ENCODE measurements around the gene TMEM37.

TMEM37 gene

DNA sequence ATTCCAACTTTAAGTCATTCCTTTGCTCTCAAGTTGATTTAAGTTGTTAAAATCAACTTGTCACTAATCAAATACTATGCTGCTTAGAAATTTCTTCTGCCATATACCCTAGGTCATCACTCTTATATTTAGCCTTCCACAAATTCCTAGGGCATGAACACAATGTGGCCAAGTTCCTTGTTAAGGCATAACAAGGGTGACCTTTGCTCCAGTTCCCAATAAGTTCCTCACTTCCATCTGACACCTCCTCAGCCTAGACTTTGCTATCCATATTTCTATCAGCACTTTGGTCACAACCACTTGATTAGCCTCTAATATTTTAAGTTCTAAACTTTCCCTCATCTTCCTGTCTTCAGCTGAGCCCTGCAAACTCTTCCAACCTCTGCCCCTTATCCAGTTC is 9.9 kb upstream of the TMEM37 start:
- Histone ChIP-seq H3K27me3 (ENCODE audit: control insufficient read depth, insufficient read depth, low read length) (no peaks in the 10 kb centered on the region), H3K36me3 (ENCODE audit: control insufficient read depth, insufficient read depth, low read length) (no peaks in the 10 kb centered on the region), H3K4me3 (ENCODE audit: low read depth, low read length) (no peak overlapping the region), H3K4me1 (ENCODE audit: control insufficient read depth, insufficient read depth, low read length) (no peaks in the 10 kb centered on the region), H3K9ac (ENCODE audit: low read depth, low read length) (no peak overlapping the region), H3K9me3 (ENCODE audit: control insufficient read depth, insufficient read depth, low read length) (peaks cover 13% of the 10 kb centered on the region)

DNA sequence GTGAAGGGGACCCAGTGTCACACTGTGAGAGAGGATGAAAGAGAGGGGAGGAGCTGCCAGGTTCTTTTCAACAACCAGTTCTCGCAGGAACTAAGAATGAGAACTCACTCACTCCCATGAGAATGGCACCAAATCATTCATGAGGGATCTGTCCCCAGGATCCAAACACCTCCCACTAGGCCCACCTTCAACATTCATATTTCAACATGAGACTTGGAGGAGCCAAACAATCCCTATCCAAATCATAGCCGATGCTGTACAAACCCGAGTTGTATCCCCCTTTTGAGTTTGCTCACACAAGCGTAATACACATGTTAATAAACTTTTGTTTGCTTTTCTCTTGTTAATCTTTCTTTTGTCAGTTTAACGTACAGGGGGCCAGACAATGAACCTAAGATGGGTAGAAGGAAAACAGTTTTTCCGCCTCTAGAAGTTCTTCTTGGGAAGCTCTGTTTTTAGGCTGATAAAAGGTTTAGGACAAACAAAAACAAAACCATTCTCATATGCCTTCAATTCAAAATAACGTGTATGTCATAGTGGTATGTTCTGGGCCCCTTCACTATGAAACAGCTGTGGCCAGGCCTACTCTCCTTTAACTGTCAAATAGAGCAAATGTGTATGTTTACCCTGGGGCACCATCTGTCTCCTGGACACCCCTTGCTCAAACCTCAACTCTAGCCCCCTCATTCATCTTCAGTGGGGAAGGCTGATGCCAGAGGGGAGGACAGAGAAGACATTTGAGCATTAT is 9.1 kb upstream of the TMEM37 start:
- H3K9ac ChIP-seq (ENCODE audit: low read depth, low read length) = no peak overlapping the region
- no peaks in the 10 kb centered on the region for H3K36me3 ChIP-seq (ENCODE audit: control insufficient read depth, insufficient read depth, low read length)
- H3K4me1 ChIP-seq (ENCODE audit: control insufficient read depth, insufficient read depth, low read length) = no peaks in the 10 kb centered on the region
- H3K4me3 ChIP-seq (ENCODE audit: low read depth, low read length) = no peak overlapping the region
- H3K9me3 ChIP-seq (ENCODE audit: control insufficient read depth, insufficient read depth, low read length) = peaks cover 13% of the 10 kb centered on the region
- H3K27me3 ChIP-seq (ENCODE audit: control insufficient read depth, insufficient read depth, low read length) = peaks cover 3% of the 10 kb centered on the region

DNA sequence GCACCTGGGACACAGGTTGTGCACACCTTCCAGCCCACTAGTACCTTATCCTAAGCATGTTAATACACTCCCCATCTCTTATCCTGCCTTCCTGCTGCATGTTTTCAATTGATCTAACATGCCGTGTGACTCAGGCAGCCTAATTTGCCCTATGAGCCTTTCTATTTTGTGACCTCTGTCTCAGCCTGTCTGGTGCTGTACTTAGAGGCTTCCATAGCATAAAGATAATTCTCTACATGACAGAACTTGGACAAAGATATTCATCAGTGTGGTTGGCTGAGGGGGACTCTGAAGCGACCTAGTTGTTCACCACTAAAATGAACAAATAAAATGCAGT is 8.6 kb upstream of the TMEM37 start:
- Histone ChIP-seq H3K9ac (ENCODE audit: low read depth, low read length) (no peak overlapping the region), H3K9me3 (ENCODE audit: control insufficient read depth, insufficient read depth, low read length) (peaks cover 13% of the 10 kb centered on the region), H3K27me3 (ENCODE audit: control insufficient read depth, insufficient read depth, low read length) (peaks cover 3% of the 10 kb centered on the region), H3K36me3 (ENCODE audit: control insufficient read depth, insufficient read depth, low read length) (no peaks in the 10 kb centered on the region), H3K4me1 (ENCODE audit: control insufficient read depth, insufficient read depth, low read length) (peaks cover 3% of the 10 kb centered on the region), H3K4me3 (ENCODE audit: low read depth, low read length) (no peak overlapping the region)

DNA sequence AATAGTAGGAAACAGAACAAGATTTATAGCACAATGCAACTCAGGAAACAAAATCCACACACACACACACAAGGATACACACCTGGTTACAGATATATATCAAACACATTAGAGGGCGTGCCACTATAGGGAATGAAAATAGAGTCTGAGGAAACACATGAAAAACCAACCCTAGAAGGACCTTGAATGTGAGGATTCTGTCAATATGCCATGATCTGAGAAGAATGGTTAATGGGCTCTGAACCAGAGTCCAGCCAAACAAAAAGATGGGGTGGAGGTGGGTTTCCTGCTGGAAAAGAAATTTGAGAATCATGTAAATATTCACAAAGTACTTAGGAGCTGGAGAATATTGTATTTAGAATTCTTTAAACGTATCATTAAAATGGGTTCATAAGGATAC is 7.8 kb upstream of the TMEM37 start:
- no peak overlapping the region for H3K4me3 ChIP-seq (ENCODE audit: low read depth, low read length)
- H3K36me3 ChIP-seq (ENCODE audit: control insufficient read depth, insufficient read depth, low read length) = no peaks in the 10 kb centered on the region
- H3K4me1 ChIP-seq (ENCODE audit: control insufficient read depth, insufficient read depth, low read length) = peaks cover 3% of the 10 kb centered on the region
- no peak overlapping the region for H3K9ac ChIP-seq (ENCODE audit: low read depth, low read length)
- peaks cover 13% of the 10 kb centered on the region for H3K9me3 ChIP-seq (ENCODE audit: control insufficient read depth, insufficient read depth, low read length)
- H3K27me3 ChIP-seq (ENCODE audit: control insufficient read depth, insufficient read depth, low read length) = peaks cover 3% of the 10 kb centered on the region

DNA sequence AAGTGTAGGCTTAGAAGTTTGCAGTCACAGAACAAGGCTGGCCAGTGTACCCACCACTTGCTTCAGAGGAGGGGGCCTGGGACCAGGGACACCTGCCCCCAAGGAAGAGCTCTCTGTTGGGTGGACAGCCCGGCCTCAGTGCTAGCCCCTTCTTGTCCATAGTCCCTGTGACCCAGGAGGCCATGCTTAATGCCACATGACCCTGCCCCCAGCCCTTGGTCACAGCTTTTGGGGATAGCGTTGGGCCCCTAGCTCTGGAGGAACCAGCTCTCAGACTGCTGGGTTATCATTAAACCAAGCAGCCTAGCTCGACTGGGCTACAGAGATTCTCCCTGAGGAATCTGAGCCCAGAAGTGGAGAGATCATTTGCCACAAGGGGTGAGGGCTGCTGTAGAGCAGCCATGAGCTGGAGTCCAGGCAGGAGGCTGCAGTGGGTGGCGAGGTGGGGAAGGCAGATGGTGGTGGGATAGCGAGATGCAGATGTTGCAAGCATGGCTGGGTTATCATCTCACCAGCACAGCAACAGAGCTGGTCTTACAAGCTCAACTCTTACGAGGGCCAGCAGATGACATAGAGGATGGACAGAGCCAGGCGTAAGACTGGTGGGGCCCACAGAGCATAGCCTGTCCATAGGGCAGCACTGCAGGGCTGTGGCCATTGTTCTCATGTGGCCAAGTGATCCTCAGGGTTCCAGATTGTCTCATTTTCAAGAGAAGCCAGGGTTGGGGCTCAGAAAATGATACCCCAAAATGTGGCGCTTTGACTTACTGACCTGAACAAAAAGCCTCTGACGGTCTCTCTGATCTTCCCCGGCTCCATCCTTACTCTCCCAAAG is 7.2 kb upstream of the TMEM37 start:
- H3K36me3 ChIP-seq (ENCODE audit: control insufficient read depth, insufficient read depth, low read length) = no peaks in the 10 kb centered on the region
- H3K27me3 ChIP-seq (ENCODE audit: control insufficient read depth, insufficient read depth, low read length) = peaks cover 4% of the 10 kb centered on the region
- peaks cover 13% of the 10 kb centered on the region for H3K9me3 ChIP-seq (ENCODE audit: control insufficient read depth, insufficient read depth, low read length)
- peaks cover 3% of the 10 kb centered on the region for H3K4me1 ChIP-seq (ENCODE audit: control insufficient read depth, insufficient read depth, low read length)
- H3K9ac ChIP-seq (ENCODE audit: low read depth, low read length) = no peak overlapping the region
- no peak overlapping the region for H3K4me3 ChIP-seq (ENCODE audit: low read depth, low read length)

DNA sequence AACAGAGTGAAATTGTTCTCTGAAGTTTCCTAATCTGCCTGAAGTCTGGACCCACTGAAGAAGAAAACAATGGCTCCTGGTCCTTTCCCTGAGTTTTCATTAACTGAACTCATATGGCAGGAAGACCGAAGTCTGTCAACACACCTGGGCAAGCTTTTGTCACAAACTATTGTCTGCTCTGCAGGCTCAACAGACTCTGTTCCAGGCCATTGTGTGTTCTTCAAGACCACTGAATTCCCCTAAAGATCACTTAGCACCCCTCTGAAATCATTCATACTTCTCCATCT is 6.6 kb upstream of the TMEM37 start:
- Histone ChIP-seq H3K36me3 (ENCODE audit: control insufficient read depth, insufficient read depth, low read length) (no peaks in the 10 kb centered on the region), H3K9ac (ENCODE audit: low read depth, low read length) (no peak overlapping the region), H3K27me3 (ENCODE audit: control insufficient read depth, insufficient read depth, low read length) (peaks cover 8% of the 10 kb centered on the region), H3K4me3 (ENCODE audit: low read depth, low read length) (no peak overlapping the region), H3K9me3 (ENCODE audit: control insufficient read depth, insufficient read depth, low read length) (peaks cover 13% of the 10 kb centered on the region), H3K4me1 (ENCODE audit: control insufficient read depth, insufficient read depth, low read length) (peaks cover 3% of the 10 kb centered on the region)

DNA sequence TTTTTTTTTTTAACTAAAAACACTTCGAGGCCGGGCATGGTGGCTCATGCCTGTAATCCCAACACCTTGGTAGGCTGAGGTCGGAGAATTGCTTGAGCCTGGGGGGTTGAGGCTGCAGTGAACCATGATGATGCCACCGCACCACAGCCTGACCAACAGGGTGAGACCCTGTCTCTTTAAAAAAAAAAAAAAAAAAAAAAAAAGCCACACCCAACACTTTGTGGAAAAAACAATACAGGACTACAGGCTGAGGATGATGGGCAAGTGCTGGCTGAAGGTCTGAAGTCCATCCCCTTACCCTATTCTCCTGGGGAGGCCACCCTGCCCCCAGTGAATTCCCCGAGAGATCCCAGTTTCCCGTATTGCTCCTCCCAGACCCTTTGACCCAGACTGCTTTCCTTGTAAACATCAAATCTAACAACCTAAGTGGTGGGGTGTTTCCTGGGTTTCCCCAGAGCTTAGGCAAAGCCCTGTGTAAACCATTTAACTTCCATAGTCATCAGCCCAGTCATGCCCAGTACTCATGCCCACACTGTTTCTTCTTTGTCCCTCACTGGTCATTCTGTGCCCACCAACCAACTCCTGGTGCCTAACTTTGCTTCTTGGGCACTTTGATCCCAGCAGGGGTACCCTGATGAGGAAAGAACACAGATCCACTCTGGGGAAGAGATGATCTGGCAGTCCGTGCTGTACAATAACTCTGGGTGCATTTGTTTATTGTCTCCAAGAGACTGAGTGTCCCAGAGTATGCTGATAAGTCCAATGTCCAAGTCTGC is 5.8 kb upstream of the TMEM37 start:
- Histone ChIP-seq H3K9me3 (ENCODE audit: control insufficient read depth, insufficient read depth, low read length) (peaks cover 10% of the 10 kb centered on the region), H3K36me3 (ENCODE audit: control insufficient read depth, insufficient read depth, low read length) (no peaks in the 10 kb centered on the region), H3K9ac (ENCODE audit: low read depth, low read length) (no peak overlapping the region), H3K27me3 (ENCODE audit: control insufficient read depth, insufficient read depth, low read length) (peaks cover 8% of the 10 kb centered on the region), H3K4me3 (ENCODE audit: low read depth, low read length) (no peak overlapping the region), H3K4me1 (ENCODE audit: control insufficient read depth, insufficient read depth, low read length) (peaks cover 8% of the 10 kb centered on the region)

DNA sequence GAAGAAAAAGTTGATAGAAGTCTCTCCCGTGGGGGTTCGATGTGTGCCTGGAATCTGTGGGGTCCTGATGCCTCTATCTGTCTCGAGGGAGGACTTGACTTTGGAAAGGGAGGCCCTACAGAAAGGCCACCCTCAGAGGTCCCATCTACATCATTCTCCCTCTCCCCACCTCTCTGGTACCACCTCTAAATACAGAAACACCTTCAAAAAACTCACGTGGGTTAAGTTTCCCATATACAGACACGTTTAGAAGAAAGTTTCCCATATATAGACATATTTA is 5.3 kb upstream of the TMEM37 start:
- Histone ChIP-seq H3K27me3 (ENCODE audit: control insufficient read depth, insufficient read depth, low read length) (peaks cover 8% of the 10 kb centered on the region), H3K36me3 (ENCODE audit: control insufficient read depth, insufficient read depth, low read length) (no peaks in the 10 kb centered on the region), H3K4me1 (ENCODE audit: control insufficient read depth, insufficient read depth, low read length) (peaks cover 8% of the 10 kb centered on the region), H3K9ac (ENCODE audit: low read depth, low read length) (no peak overlapping the region), H3K9me3 (ENCODE audit: control insufficient read depth, insufficient read depth, low read length) (peaks cover 5% of the 10 kb centered on the region), H3K4me3 (ENCODE audit: low read depth, low read length) (no peak overlapping the region)

DNA sequence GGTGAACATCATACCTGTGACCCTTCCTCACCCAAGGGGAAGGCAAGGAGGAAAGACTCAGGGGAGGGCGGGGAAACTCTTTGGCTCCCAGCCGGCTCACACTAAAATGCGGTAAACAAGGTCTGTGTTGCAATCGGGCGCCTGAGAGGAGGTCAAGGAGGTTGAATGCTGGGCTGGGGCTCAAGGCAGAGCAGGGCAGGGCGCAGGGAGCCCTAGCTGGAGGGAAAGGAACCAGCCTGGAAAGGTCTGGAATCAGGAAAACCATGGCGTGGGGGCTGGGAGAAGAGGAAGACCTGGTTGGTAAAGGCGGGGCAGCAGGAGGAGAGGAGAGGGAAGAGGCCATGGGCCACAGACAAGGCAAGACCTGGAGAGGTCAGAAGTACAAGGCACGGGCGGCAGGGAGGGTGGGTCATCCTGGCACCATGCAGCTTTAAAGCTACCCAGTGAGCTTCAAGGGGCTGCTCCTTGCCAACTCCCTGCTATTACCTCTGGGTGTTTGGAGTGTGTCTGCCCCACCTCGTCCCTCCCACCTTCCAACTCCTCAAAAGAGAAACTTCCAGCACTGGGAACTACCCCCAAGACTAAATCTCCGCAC is 4.8 kb upstream of the TMEM37 start:
- Histone ChIP-seq H3K4me3 (ENCODE audit: low read depth, low read length) (no peak overlapping the region), H3K36me3 (ENCODE audit: control insufficient read depth, insufficient read depth, low read length) (no peaks in the 10 kb centered on the region), H3K27me3 (ENCODE audit: control insufficient read depth, insufficient read depth, low read length) (peaks cover 8% of the 10 kb centered on the region), H3K4me1 (ENCODE audit: control insufficient read depth, insufficient read depth, low read length) (peaks cover 8% of the 10 kb centered on the region), H3K9ac (ENCODE audit: low read depth, low read length) (no peak overlapping the region), H3K9me3 (ENCODE audit: control insufficient read depth, insufficient read depth, low read length) (no peaks in the 10 kb centered on the region)

DNA sequence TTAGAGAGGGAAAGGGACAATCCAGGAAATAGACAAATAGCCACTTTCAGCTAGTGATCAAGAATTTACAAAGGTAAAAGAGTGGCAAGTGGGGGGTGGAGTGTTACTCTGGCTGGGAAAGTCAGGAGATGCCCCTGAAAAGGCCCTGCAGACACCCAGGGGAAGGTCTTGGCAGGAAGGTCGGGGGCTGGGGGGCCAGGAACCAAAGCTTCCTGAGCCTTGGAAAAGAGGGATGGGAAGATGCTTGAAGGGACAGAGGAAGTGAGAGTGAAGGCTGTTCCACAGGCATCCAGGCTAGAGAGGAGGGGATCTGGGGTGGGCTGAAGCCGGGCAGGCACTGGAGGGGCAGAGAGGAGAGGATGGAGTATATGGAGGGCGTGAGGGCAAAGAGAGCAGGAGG is 3.9 kb upstream of the TMEM37 start:
- Histone ChIP-seq H3K36me3 (ENCODE audit: control insufficient read depth, insufficient read depth, low read length) (no peaks in the 10 kb centered on the region), H3K4me3 (ENCODE audit: low read depth, low read length) (no peak overlapping the region), H3K4me1 (ENCODE audit: control insufficient read depth, insufficient read depth, low read length) (peaks cover 8% of the 10 kb centered on the region), H3K9ac (ENCODE audit: low read depth, low read length) (no peak overlapping the region), H3K27me3 (ENCODE audit: control insufficient read depth, insufficient read depth, low read length) (peaks cover 15% of the 10 kb centered on the region), H3K9me3 (ENCODE audit: control insufficient read depth, insufficient read depth, low read length) (no peaks in the 10 kb centered on the region)

DNA sequence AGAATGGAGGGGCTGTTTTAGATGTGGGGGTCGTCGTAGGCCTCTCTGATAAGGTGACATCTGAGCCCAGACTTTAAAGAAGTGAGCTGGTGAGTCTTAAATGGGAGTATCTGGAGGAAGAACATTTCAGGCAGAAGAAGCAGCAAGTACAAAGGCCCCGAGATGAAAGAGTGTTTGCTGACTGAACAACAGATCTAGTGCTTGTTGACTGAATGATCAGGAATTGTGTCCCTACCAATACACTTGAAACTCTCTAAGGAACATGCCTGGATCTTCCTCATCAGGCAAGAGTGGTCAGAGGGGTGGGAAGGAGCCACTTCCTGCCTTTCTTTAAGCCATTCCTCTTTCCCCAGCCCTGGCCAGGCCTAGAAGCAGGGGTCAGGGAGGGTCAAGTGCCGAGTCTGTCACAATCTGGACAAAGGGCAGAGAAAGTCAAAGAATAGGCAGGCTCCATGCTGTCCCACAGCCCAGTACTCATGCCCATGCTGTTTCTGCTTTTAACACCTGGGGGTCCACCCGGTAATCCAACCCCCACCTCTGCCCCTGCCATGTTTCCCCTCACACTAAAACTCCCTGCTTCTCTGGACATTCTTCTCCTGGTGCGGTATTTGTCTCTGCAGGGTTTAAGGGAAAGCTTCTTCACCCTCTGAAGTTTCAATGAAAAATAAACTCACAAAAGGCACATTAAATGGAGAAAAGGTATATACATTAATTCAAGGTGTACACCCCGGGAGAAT is 3.0 kb upstream of the TMEM37 start:
- H3K36me3 ChIP-seq (ENCODE audit: control insufficient read depth, insufficient read depth, low read length) = no peaks in the 10 kb centered on the region
- H3K27me3 ChIP-seq (ENCODE audit: control insufficient read depth, insufficient read depth, low read length) = peaks cover 15% of the 10 kb centered on the region
- peaks cover 11% of the 10 kb centered on the region for H3K4me1 ChIP-seq (ENCODE audit: control insufficient read depth, insufficient read depth, low read length)
- no peaks in the 10 kb centered on the region for H3K9me3 ChIP-seq (ENCODE audit: control insufficient read depth, insufficient read depth, low read length)
- H3K9ac ChIP-seq (ENCODE audit: low read depth, low read length) = no peak overlapping the region
- H3K4me3 ChIP-seq (ENCODE audit: low read depth, low read length) = no peak overlapping the region
